HepG2 (cell line): ENCODE measurements around the gene PLA2G2A. TPM values are rescaled to one million over a fixed set of nuclear protein-coding genes. Genes with fewer than 3 reads are reported as not detected.

Source experiments
- ADNP ChIP-seq: sonication (generic); formaldehyde crosslinking; IDR thresholded peaks from 2 replicates; pipeline ENCODE4 v1.4.0; 2020; ENCODE audit warnings: missing genetic modification reagents
- DBP ChIP-seq: sonication (generic); formaldehyde crosslinking; IDR thresholded peaks from 2 replicates; pipeline ENCODE4 v1.4.0; 2020; ENCODE audit warnings: missing genetic modification reagents; ENCODE audit errors: not compliant biosample characterization
- ERF ChIP-seq: IDR thresholded peaks from 2 replicates; pipeline ENCODE4 v1.6.1; 2018; ENCODE audit warnings: missing biosample characterization, missing genetic modification reagents
- ESRRA ChIP-seq: sonication (generic); formaldehyde crosslinking; IDR thresholded peaks from 2 replicates; pipeline ENCODE4 v1.5.1; 2020; ENCODE audit warnings: mild to moderate bottlenecking, low read depth, missing genetic modification reagents
- FOXJ3 ChIP-seq: sonication (generic); formaldehyde crosslinking; IDR thresholded peaks from 2 replicates; pipeline ENCODE4 v1.4.0; 2020; ENCODE audit warnings: missing genetic modification reagents, mild to moderate bottlenecking, borderline replicate concordance
- HMG20A ChIP-seq: IDR thresholded peaks from 2 replicates; pipeline ENCODE4 v1.6.1; 2016; ENCODE audit warnings: borderline replicate concordance
- KLF11 ChIP-seq: IDR thresholded peaks from 2 replicates; pipeline ENCODE4 v1.6.1; 2016; ENCODE audit warnings: missing compliant biosample characterization
- KLF12 ChIP-seq: sonication (generic); formaldehyde crosslinking; IDR thresholded peaks from 2 replicates; pipeline ENCODE4 v1.4.0; 2020; ENCODE audit warnings: missing genetic modification reagents, borderline replicate concordance
- MIER2 ChIP-seq: IDR thresholded peaks from 2 replicates; pipeline ENCODE4 v1.6.1; 2016; ENCODE audit warnings: missing biosample characterization, missing genetic modification reagents
- NR1H2 ChIP-seq: sonication (generic); formaldehyde crosslinking; IDR thresholded peaks from 2 replicates; pipeline ENCODE4 v1.8.1; 2022; ENCODE audit warnings: low read depth, missing genetic modification reagents, borderline replicate concordance
- PHF5A ChIP-seq: IDR thresholded peaks from one replicate; pipeline ENCODE4 v1.6.1; 2018; ENCODE audit warnings: low read depth, missing genetic modification reagents; ENCODE audit not compliant: unreplicated experiment
- POLR2G ChIP-seq: fragments of 200-400 bp; formaldehyde crosslinking; IDR thresholded peaks from 2 replicates; pipeline ENCODE4 v1.6.1; 2018; ENCODE audit warnings: mild to moderate bottlenecking, low read depth, low read length, moderate library complexity
- SMARCE1 ChIP-seq: fragments of 450-650 bp; IDR thresholded peaks from 2 replicates; pipeline ENCODE4 v1.6.1; 2017; ENCODE audit warnings: borderline replicate concordance
- ZBTB3 ChIP-seq: sonication (generic); formaldehyde crosslinking; IDR thresholded peaks from 2 replicates; pipeline ENCODE4 v1.4.0; 2020; ENCODE audit warnings: low read depth, mild to moderate bottlenecking, moderate library complexity, missing genetic modification reagents, borderline replicate concordance
- ZBTB49 ChIP-seq: sonication (generic); formaldehyde crosslinking; IDR thresholded peaks from 2 replicates; pipeline ENCODE4 v1.4.0; 2020; ENCODE audit warnings: missing genetic modification reagents, borderline replicate concordance
- ZGPAT ChIP-seq: IDR thresholded peaks from 2 replicates; pipeline ENCODE4 v1.6.1; 2016; ENCODE audit warnings: mild to moderate bottlenecking
- ZNF280D ChIP-seq: sonication (generic); formaldehyde crosslinking; IDR thresholded peaks from 2 replicates; pipeline ENCODE4 v1.5.1; 2020; ENCODE audit warnings: mild to moderate bottlenecking, missing genetic modification reagents
- ZNF430 ChIP-seq: sonication (generic); formaldehyde crosslinking; IDR thresholded peaks from 2 replicates; pipeline ENCODE4 v1.9.0; 2021; ENCODE audit warnings: mild to moderate bottlenecking, missing genetic modification reagents
- ZNF770 ChIP-seq: sonication (generic); formaldehyde crosslinking; IDR thresholded peaks from 2 replicates; pipeline ENCODE4 v1.5.0; 2020; ENCODE audit warnings: mild to moderate bottlenecking, missing genetic modification reagents
- polyA plus RNA-seq, 8 experiments: library from polyadenylated mRNA; depleted of rRNA in 3 of 8; stranded (reverse) in 7 of 8; unstranded in 1 of 8; fragments of >200 nt; fragmentation: Illumina TruSeq in 4 of 8; extraction: Trizol in 4 of 8; gene quantifications; 2 replicates each; pipeline versions ENCODE4 v1.2.1 to v1.2.3, GENCODE V29; 2011 to 2016; ENCODE audit warnings: low read depth in 4 of 8, missing spikeins in 1 of 8, mixed read lengths in 1 of 8; ENCODE audit not compliant: insufficient read depth in 1 of 8
- total RNA-seq, 5 experiments: library from RNA; depleted of rRNA; stranded (reverse); fragments of >200 nt; fragmentation: Illumina TruSeq; extraction: Trizol; gene quantifications; 2 replicates each; pipeline ENCODE4 v1.2.3, GENCODE V29; 2016; ENCODE audit warnings: low read depth in 1 of 5

Gene PLA2G2A
- total and polyA plus RNA-seq, 2 of the 13 experiments (the other 11 are each of a cell fraction or from before 2014, with no cell fraction given): 0.35 to 30.3 TPM

GRCh38 chr1:19987719-19988118 lies 8.3 kb upstream of the PLA2G2A start (continued):
- peak; percentile 88 for TF ChIP-seq ZGPAT (CRISPR knock-in tag)
- TF ChIP-seq FOXJ3 (CRISPR knock-in tag): peak; percentile 95
- TF ChIP-seq NR1H2: no peak
- TF ChIP-seq POLR2G: no peak
- TF ChIP-seq DBP (CRISPR knock-in tag): no peak
- TF ChIP-seq ERF (CRISPR knock-in tag): peak; percentile 65; the same call in 1 of the 2 replicates
- no peak for TF ChIP-seq PHF5A
- no peak for TF ChIP-seq SMARCE1
- no peak for TF ChIP-seq KLF12 (CRISPR knock-in tag)
- no peak for TF ChIP-seq ESRRA (CRISPR knock-in tag)
- peak; percentile 98 for TF ChIP-seq HMG20A (CRISPR knock-in tag)
- TF ChIP-seq ZNF430 (CRISPR knock-in tag): no peak
- no peak for TF ChIP-seq ZNF770
- TF ChIP-seq MIER2: peak; percentile 78; the same call in 1 of the 2 replicates
- TF ChIP-seq ZBTB49: no peak
- 0 out of 2 replicates have a peak, but pooled peaks have one; percentile 34 for TF ChIP-seq ZNF280D (CRISPR knock-in tag)
- no peak for TF ChIP-seq ZBTB3 (CRISPR knock-in tag)
- no peak for TF ChIP-seq ADNP (CRISPR knock-in tag)
- TF ChIP-seq KLF11 (CRISPR knock-in tag): 0 out of 2 replicates have a peak, but pooled peaks have one; percentile 47
